WTC11 (cell line): ENCODE data around the gene KCNJ6. TPM values are rescaled to one million over a fixed set of nuclear protein-coding genes. Genes with fewer than 3 reads are reported as not detected.
A peak's percentile ranks its signal among the peaks of the same experiment; 100 is the strongest.

Experiments
- ATAC-seq: fragments of 200-7000 bp; cut with Tn5 transposase; 2 replicates; pipeline ENCODE4 v1.10.0; 2021; ENCODE audit warnings: mild to moderate bottlenecking, moderate library complexity
- CTCF ChIA-PET: fragments of 300-600 bp; sonication (Branson Sonifier 250); formaldehyde crosslinking; loops from one replicate; lab custom pipeline; 2021; ENCODE audit warnings: antibody characterized with exemption; lab: Charles Lee
- POLR2A ChIA-PET: fragments of 350-600 bp; sonication (Branson Sonifier 250); formaldehyde crosslinking; loops from one replicate; lab custom pipeline; 2021; ENCODE audit warnings: antibody characterized with exemption; lab: Charles Lee
- DNase-seq: peaks from one replicate; pipeline ENCODE4 v3.0.0; 2021; ENCODE audit warnings: low spot score
- H3K27ac Mint-ChIP-seq: 2 replicates; pipeline ENCODE4 v1.8.0; 2021; ENCODE audit warnings: mixed read lengths
- H3K27me3 Mint-ChIP-seq: 2 replicates; pipeline ENCODE4 v1.8.0; 2021; ENCODE audit warnings: low read depth, mild to moderate bottlenecking, moderate library complexity, mixed read lengths
- H3K36me3 Mint-ChIP-seq: 2 replicates; pipeline ENCODE4 v1.8.0; 2021; ENCODE audit warnings: mixed read lengths
- H3K4me1 Mint-ChIP-seq: 2 replicates; pipeline ENCODE4 v1.8.0; 2022; ENCODE audit warnings: mixed read lengths
- H3K4me3 Mint-ChIP-seq: 2 replicates; pipeline ENCODE4 v1.8.0; 2021; ENCODE audit warnings: mild to moderate bottlenecking, moderate library complexity, mixed read lengths
- H3K9me3 Mint-ChIP-seq: 2 replicates; pipeline ENCODE4 v1.8.0; 2021; ENCODE audit warnings: mixed read lengths
- ATF2 ChIP-seq: sonication (generic); formaldehyde crosslinking; IDR thresholded peaks from 2 replicates; pipeline ENCODE4 v1.8.1; 2022; ENCODE audit warnings: low read depth, missing genetic modification reagents, borderline replicate concordance
- CREM ChIP-seq: sonication (generic); formaldehyde crosslinking; IDR thresholded peaks from 2 replicates; pipeline ENCODE4 v1.8.1; 2022; ENCODE audit warnings: mild to moderate bottlenecking, missing genetic modification reagents, moderate library complexity
- FOXJ3 ChIP-seq: sonication (generic); formaldehyde crosslinking; IDR thresholded peaks from 2 replicates; pipeline ENCODE4 v1.9.0; 2021; ENCODE audit warnings: missing genetic modification reagents, mild to moderate bottlenecking, borderline replicate concordance
- IRF2 ChIP-seq: sonication (generic); formaldehyde crosslinking; IDR thresholded peaks from 2 replicates; pipeline ENCODE4 v1.8.0; 2022; ENCODE audit warnings: low read depth, missing genetic modification reagents, borderline replicate concordance
- JAZF1 ChIP-seq: fragments of 250-450 bp; sonication (Bioruptor Pico); IDR thresholded peaks from 2 replicates; pipeline ENCODE4 v1.9.0; 2021; ENCODE audit warnings: moderate library complexity, mild to moderate bottlenecking, inconsistent platforms
- KAT7 ChIP-seq: sonication (generic); formaldehyde crosslinking; IDR thresholded peaks from 2 replicates; pipeline ENCODE4 v1.8.1; 2023; ENCODE audit warnings: missing genetic modification reagents, mild to moderate bottlenecking, borderline replicate concordance
- MYBL2 ChIP-seq: sonication (generic); formaldehyde crosslinking; IDR thresholded peaks from 2 replicates; pipeline ENCODE4 v1.8.1; 2023; ENCODE audit warnings: mild to moderate bottlenecking, moderate library complexity, missing genetic modification reagents
- NFE2L1 ChIP-seq: sonication (generic); formaldehyde crosslinking; IDR thresholded peaks from 2 replicates; pipeline ENCODE4 v1.8.1; 2023; ENCODE audit warnings: missing genetic modification reagents
- ZNF219 ChIP-seq: sonication (generic); formaldehyde crosslinking; IDR thresholded peaks from 2 replicates; pipeline ENCODE4 v1.8.0; 2023; ENCODE audit warnings: missing genetic modification reagents, mild to moderate bottlenecking, borderline replicate concordance
- ZNF416 ChIP-seq: fragments of 250-450 bp; sonication (Bioruptor Pico); IDR thresholded peaks from 2 replicates; pipeline ENCODE4 v1.9.0; 2021; ENCODE audit warnings: mild to moderate bottlenecking, inconsistent platforms
- ZNF532 ChIP-seq: fragments of 250-450 bp; sonication (Bioruptor Pico); IDR thresholded peaks from 2 replicates; pipeline ENCODE4 v1.9.0; 2021; ENCODE audit warnings: mild to moderate bottlenecking, borderline replicate concordance
- total RNA-seq: library from RNA; stranded (reverse); gene quantifications from 3 replicates; pipeline ENCODE4 v1.2.3, GENCODE V29; 2021
- TF ChIP-seq, protein P1 (sequence below): fragments of 200-600 bp; IDR thresholded peaks from 2 replicates; pipeline ENCODE4 v1.8.0; 2022; ENCODE audit warnings: antibody characterized with exemption
- TF ChIP-seq, protein P2 (sequence below): sonication (generic); formaldehyde crosslinking; IDR thresholded peaks from 2 replicates; pipeline ENCODE4 v1.8.0; 2023; ENCODE audit warnings: missing genetic modification reagents, mild to moderate bottlenecking, borderline replicate concordance

The KCNJ6 gene
- total RNA-seq, 1 experiment from 2014 or later, result 0.35 TPM

- TF ChIP-seq ATF2, result no peak
- TF ChIP-seq KAT7 (CRISPR knock-in tag), result no peak
- TF ChIP-seq MYBL2 (CRISPR knock-in tag), result no peak
- TF ChIP-seq, protein P1, sequence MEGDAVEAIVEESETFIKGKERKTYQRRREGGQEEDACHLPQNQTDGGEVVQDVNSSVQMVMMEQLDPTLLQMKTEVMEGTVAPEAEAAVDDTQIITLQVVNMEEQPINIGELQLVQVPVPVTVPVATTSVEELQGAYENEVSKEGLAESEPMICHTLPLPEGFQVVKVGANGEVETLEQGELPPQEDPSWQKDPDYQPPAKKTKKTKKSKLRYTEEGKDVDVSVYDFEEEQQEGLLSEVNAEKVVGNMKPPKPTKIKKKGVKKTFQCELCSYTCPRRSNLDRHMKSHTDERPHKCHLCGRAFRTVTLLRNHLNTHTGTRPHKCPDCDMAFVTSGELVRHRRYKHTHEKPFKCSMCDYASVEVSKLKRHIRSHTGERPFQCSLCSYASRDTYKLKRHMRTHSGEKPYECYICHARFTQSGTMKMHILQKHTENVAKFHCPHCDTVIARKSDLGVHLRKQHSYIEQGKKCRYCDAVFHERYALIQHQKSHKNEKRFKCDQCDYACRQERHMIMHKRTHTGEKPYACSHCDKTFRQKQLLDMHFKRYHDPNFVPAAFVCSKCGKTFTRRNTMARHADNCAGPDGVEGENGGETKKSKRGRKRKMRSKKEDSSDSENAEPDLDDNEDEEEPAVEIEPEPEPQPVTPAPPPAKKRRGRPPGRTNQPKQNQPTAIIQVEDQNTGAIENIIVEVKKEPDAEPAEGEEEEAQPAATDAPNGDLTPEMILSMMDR, result no peak
- no peak for TF ChIP-seq FOXJ3 (CRISPR knock-in tag)
- TF ChIP-seq CREM, result no peak
- no peak for TF ChIP-seq ZNF416 (CRISPR knock-in tag)
- TF ChIP-seq, protein P2, sequence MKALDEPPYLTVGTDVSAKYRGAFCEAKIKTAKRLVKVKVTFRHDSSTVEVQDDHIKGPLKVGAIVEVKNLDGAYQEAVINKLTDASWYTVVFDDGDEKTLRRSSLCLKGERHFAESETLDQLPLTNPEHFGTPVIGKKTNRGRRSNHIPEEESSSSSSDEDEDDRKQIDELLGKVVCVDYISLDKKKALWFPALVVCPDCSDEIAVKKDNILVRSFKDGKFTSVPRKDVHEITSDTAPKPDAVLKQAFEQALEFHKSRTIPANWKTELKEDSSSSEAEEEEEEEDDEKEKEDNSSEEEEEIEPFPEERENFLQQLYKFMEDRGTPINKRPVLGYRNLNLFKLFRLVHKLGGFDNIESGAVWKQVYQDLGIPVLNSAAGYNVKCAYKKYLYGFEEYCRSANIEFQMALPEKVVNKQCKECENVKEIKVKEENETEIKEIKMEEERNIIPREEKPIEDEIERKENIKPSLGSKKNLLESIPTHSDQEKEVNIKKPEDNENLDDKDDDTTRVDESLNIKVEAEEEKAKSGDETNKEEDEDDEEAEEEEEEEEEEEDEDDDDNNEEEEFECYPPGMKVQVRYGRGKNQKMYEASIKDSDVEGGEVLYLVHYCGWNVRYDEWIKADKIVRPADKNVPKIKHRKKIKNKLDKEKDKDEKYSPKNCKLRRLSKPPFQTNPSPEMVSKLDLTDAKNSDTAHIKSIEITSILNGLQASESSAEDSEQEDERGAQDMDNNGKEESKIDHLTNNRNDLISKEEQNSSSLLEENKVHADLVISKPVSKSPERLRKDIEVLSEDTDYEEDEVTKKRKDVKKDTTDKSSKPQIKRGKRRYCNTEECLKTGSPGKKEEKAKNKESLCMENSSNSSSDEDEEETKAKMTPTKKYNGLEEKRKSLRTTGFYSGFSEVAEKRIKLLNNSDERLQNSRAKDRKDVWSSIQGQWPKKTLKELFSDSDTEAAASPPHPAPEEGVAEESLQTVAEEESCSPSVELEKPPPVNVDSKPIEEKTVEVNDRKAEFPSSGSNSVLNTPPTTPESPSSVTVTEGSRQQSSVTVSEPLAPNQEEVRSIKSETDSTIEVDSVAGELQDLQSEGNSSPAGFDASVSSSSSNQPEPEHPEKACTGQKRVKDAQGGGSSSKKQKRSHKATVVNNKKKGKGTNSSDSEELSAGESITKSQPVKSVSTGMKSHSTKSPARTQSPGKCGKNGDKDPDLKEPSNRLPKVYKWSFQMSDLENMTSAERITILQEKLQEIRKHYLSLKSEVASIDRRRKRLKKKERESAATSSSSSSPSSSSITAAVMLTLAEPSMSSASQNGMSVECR (CRISPR knock-in tag), result no peak
- TF ChIP-seq ZNF532 (CRISPR knock-in tag), result no peak
- no peak for TF ChIP-seq ZNF219 (CRISPR knock-in tag)
- TF ChIP-seq IRF2 (CRISPR knock-in tag), result no peak
- TF ChIP-seq NFE2L1 (CRISPR knock-in tag), result no peak
- TF ChIP-seq, all 79 proteins: peak for 0
Measured at GRCh38 chr21:37587203-37587602, 329.1 kb downstream of the KCNJ6 start (continued).

DNA sequence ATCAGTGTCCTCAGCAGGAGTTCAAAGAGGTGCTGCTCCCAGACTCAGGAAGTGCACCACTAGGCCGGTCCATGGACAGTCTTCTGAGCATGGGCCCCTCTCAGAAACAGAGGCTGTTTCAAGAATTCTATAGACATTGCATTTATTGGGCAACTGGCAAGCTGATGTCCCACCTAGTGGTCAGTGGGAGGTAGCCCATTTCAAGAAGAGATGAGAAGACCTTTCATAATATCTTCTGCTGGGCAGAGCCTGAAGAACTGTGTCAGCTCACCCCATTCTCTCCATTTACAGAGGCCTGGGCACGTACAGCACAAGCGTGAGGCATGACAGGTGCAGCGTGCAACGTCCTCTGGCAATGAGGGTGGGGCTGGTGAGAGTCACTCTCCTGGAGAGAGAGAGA is 333.7 kb downstream of the KCNJ6 start:
- POLR2A ChIA-PET, result no interaction called here
- ATAC-seq (peak; percentile 71), DNase-seq (no peak)
- Mint-ChIP-seq H3K4me1 (peaks cover 2% of the 10 kb centered on the region), H3K27ac (no peak overlapping the region), H3K9me3 (peaks cover 39% of the 10 kb centered on the region), H3K27me3 (no peaks in the 10 kb centered on the region), H3K4me3 (no peak overlapping the region), H3K36me3 (peaks cover 40% of the 10 kb centered on the region)
- CTCF ChIA-PET, result interaction anchor here (1.1 to 1.6 kb wide), 5 partner anchors 8 to 416 kb away, joined by 3 to 4 read pairs (median 3); no protein-coding TSS in a partner anchor
- TF ChIP-seq, protein P1, result peak; percentile 49
- TF ChIP-seq JAZF1 (CRISPR knock-in tag), result no peak
